IMR-90 (cell line): ENCODE data around the gene MSRB1. TPM values are rescaled to one million over a fixed set of nuclear protein-coding genes. Genes with fewer than 3 reads are reported as not detected.

Experiments
- ATAC-seq: fragments of 200-7000 bp; cut with Tn5 transposase; 2 replicates; pipeline ENCODE4 v1.9.1; 2020; ENCODE audit warnings: low read depth, mild to moderate bottlenecking, moderate library complexity
- BruUV-seq: library from RNA; stranded (reverse); fragments of 400-500 nt; replicated peaks from 2 replicates; lab custom pipeline; 2021; lab: Mats Ljungman, UMichigan
- CTCF ChIA-PET: fragments of 300-600 bp; formaldehyde crosslinking; extraction: SDS; loops from one replicate; lab custom pipeline; 2021; ENCODE audit warnings: antibody characterized with exemption; lab: Yijun Ruan, JAX
- POLR2A ChIA-PET: fragments of 300-600 bp; sonication (Branson Sonifier 250); formaldehyde crosslinking; loops from one replicate; lab custom pipeline; 2022; ENCODE audit warnings: antibody characterized with exemption; ENCODE audit not compliant: unreplicated experiment; lab: Charles Lee
- DNase-seq: peaks from one replicate; pipeline ENCODE4 v3.0.0; 2013
- H2AFZ ChIP-seq: replicated peaks from 2 replicates; pipeline ENCODE3; 2013; ENCODE audit warnings: low read length, mild to moderate bottlenecking; ENCODE audit not compliant: poor library complexity
- H2AK5ac ChIP-seq: 2 replicates; pipeline ENCODE4 v1.6.1; 2013; ENCODE audit warnings: low read depth, low read length, inconsistent platforms
- H2AK9ac ChIP-seq: replicated peaks from 2 replicates; pipeline ENCODE3; 2013; ENCODE audit warnings: mild to moderate bottlenecking, low read depth, low read length, moderate library complexity; ENCODE audit not compliant: poor library complexity
- H2BK120ac ChIP-seq: 2 replicates; pipeline ENCODE4 v1.6.1; 2013; ENCODE audit warnings: low read depth, low read length, inconsistent platforms
- H2BK15ac ChIP-seq: 3 replicates; pipeline ENCODE4 v1.6.1; 2013; ENCODE audit warnings: low read depth, low read length, inconsistent platforms
- H2BK20ac ChIP-seq: 2 replicates; pipeline ENCODE4 v1.6.1; 2013; ENCODE audit warnings: low read depth, mild to moderate bottlenecking, inconsistent platforms, low read length, moderate library complexity
- H2BK5ac ChIP-seq: 2 replicates; pipeline ENCODE4 v1.6.1; 2013; ENCODE audit warnings: mild to moderate bottlenecking, low read depth, low read length, inconsistent platforms; ENCODE audit not compliant: poor library complexity, severe bottlenecking
- H3K14ac ChIP-seq: replicated peaks from 2 replicates; pipeline ENCODE4 v1.6.1; 2013; ENCODE audit warnings: low read depth, low read length, inconsistent platforms
- H3K18ac ChIP-seq: 2 replicates; pipeline ENCODE4 v1.6.1; 2013; ENCODE audit warnings: low read depth, low read length, control low read depth
- H3K23ac ChIP-seq: 2 replicates; pipeline ENCODE4 v1.6.1; 2013; ENCODE audit warnings: low read depth, low read length, inconsistent platforms
- H3K27ac ChIP-seq: 2 replicates; pipeline ENCODE4 v1.5.1; 2013; ENCODE audit warnings: mild to moderate bottlenecking, control low read depth, low read length; ENCODE audit not compliant: insufficient read depth
- H3K27me3 ChIP-seq: 2 replicates; pipeline ENCODE4 v1.6.1; 2013; ENCODE audit warnings: low read length; ENCODE audit not compliant: control insufficient read depth, insufficient read depth
- H3K36me3 ChIP-seq: 2 replicates; pipeline ENCODE4 v1.6.1; 2013; ENCODE audit warnings: low read length, mixed read lengths; ENCODE audit not compliant: control insufficient read depth, insufficient read depth
- H3K4ac ChIP-seq: 2 replicates; pipeline ENCODE4 v1.6.1; 2013; ENCODE audit warnings: low read depth, low read length, inconsistent platforms
- H3K4me1 ChIP-seq: 2 replicates; pipeline ENCODE4 v1.6.1; 2013; ENCODE audit warnings: low read length, mixed read lengths; ENCODE audit not compliant: control insufficient read depth, insufficient read depth
- H3K4me2 ChIP-seq: 2 replicates; pipeline ENCODE4 v1.6.1; 2013; ENCODE audit warnings: low read depth, mild to moderate bottlenecking, control low read depth, low read length, moderate library complexity
- H3K4me3 ChIP-seq: 2 replicates; pipeline ENCODE4 v1.5.1; 2013; ENCODE audit warnings: low read depth, mild to moderate bottlenecking, control low read depth, low read length, moderate library complexity; ENCODE audit not compliant: insufficient read depth
- H3K56ac ChIP-seq: 2 replicates; pipeline ENCODE4 v1.6.1; 2013; ENCODE audit warnings: low read length, inconsistent platforms; ENCODE audit not compliant: insufficient read depth; ENCODE audit errors: extremely low read depth
- H3K79me1 ChIP-seq, 2 experiments: 2 replicates each; pipeline ENCODE4 v1.6.1; 2013; ENCODE audit warnings: low read length in 2 of 2, inconsistent platforms in 1 of 2, low read depth in 1 of 2
- H3K9ac ChIP-seq: 2 replicates; pipeline ENCODE4 v1.6.1; 2013; ENCODE audit warnings: low read depth, low read length, control low read depth
- H3K9me1 ChIP-seq: 2 replicates; pipeline ENCODE4 v1.6.1; 2013; ENCODE audit warnings: low read length, inconsistent platforms; ENCODE audit not compliant: insufficient read depth
- H3K9me3 ChIP-seq: 2 replicates; pipeline ENCODE4 v1.6.1; 2013; ENCODE audit warnings: low read length; ENCODE audit not compliant: control insufficient read depth, insufficient read depth
- H4K20me1 ChIP-seq: 2 replicates; pipeline ENCODE4 v1.6.1; 2013; ENCODE audit warnings: low read length, inconsistent platforms; ENCODE audit not compliant: insufficient read depth
- H4K5ac ChIP-seq: 2 replicates; pipeline ENCODE4 v1.6.1; 2013; ENCODE audit warnings: mild to moderate bottlenecking, low read depth, low read length, control low read depth
- H4K8ac ChIP-seq, 2 experiments: 2 replicates each; pipeline ENCODE4 v1.6.1; 2013; ENCODE audit warnings: low read depth in 2 of 2, low read length in 2 of 2, control low read depth in 1 of 2, inconsistent platforms in 1 of 2
- H4K91ac ChIP-seq: 2 replicates; pipeline ENCODE4 v1.6.1; 2013; ENCODE audit warnings: low read depth, low read length, inconsistent platforms; ENCODE audit not compliant: insufficient read depth
- BHLHE40 ChIP-seq: fragments of 150-350 bp; IDR thresholded peaks from 2 replicates; pipeline ENCODE4 v1.6.1; 2016; ENCODE audit warnings: mild to moderate bottlenecking, low read depth, low read length
- CEBPB ChIP-seq: IDR thresholded peaks from 2 replicates; pipeline ENCODE4 v1.6.1; 2012; ENCODE audit warnings: low read depth, low read length, improper control_type of control experiment
- CHD1 ChIP-seq: IDR thresholded peaks from 2 replicates; pipeline ENCODE4 v1.6.1; 2012; ENCODE audit warnings: low read depth, low read length, improper control_type of control experiment
- CTCF ChIP-seq: conservative IDR thresholded peaks from 2 replicates; pipeline ENCODE4 v1.5.1; 2012; ENCODE audit warnings: mild to moderate bottlenecking, low read depth, low read length, improper control_type of control experiment
- ELK1 ChIP-seq: fragments of 150-350 bp; IDR thresholded peaks from 2 replicates; pipeline ENCODE4 v1.6.1; 2016; ENCODE audit warnings: low read depth, mild to moderate bottlenecking, low read length, moderate library complexity, borderline replicate concordance
- FOS ChIP-seq: fragments of 150-350 bp; IDR thresholded peaks from 2 replicates; pipeline ENCODE4 v1.6.1; 2016; ENCODE audit warnings: low read depth, low read length
- MAFK ChIP-seq: IDR thresholded peaks from 2 replicates; pipeline ENCODE4 v1.6.1; 2012; ENCODE audit warnings: low read depth, low read length, improper control_type of control experiment
- MAZ ChIP-seq: IDR thresholded peaks from 2 replicates; pipeline ENCODE4 v1.6.1; 2012; ENCODE audit warnings: low read depth, mild to moderate bottlenecking, low read length, improper control_type of control experiment, moderate library complexity, borderline replicate concordance
- MXI1 ChIP-seq: IDR thresholded peaks from 2 replicates; pipeline ENCODE4 v1.6.1; 2012; ENCODE audit warnings: low read depth, mild to moderate bottlenecking, low read length, moderate library complexity, borderline replicate concordance
- NFE2L2 ChIP-seq: fragments of 150-350 bp; IDR thresholded peaks from 2 replicates; pipeline ENCODE4 v1.6.1; 2016; ENCODE audit warnings: low read depth, mild to moderate bottlenecking, low read length
- POLR2A ChIP-seq: IDR thresholded peaks from 2 replicates; pipeline ENCODE4 v1.6.1; 2012; ENCODE audit warnings: mild to moderate bottlenecking, low read depth, low read length
- SMC3 ChIP-seq: fragments of 150-350 bp; IDR thresholded peaks from 2 replicates; pipeline ENCODE4 v1.6.1; 2016; ENCODE audit warnings: low read depth, mild to moderate bottlenecking, antibody characterized with exemption, low read length, moderate library complexity
- USF2 ChIP-seq: fragments of 150-350 bp; IDR thresholded peaks from 2 replicates; pipeline ENCODE4 v1.6.1; 2017; ENCODE audit warnings: mild to moderate bottlenecking, antibody characterized with exemption, low read length, low read depth
- WGBS, 2 experiments: methylation state at CpG; one replicate each; pipeline versions ENCODE4 v1.1.5 to v1.1.7; 2013; ENCODE audit warnings: missing lambda C conversion rate in 2 of 2; ENCODE audit not compliant: insufficient read length in 1 of 2; ENCODE audit errors: extremely low coverage in 2 of 2; 5-methylcytosine and 5-hydroxymethylcytosine counted together
- dilution Hi-C: fragments of 300-500 bp; cut with HindIII; formaldehyde crosslinking; loops from one replicate; pipeline ENCODE4 v1.14.3; 2018; ENCODE audit warnings: low sequenced_read_pairs; ENCODE audit not compliant: unreplicated experiment
- in situ Hi-C: fragments of 300-500 bp; cut with MboI; formaldehyde crosslinking; loops from 3 replicates; pipeline ENCODE4 v1.14.3; 2019; ENCODE audit warnings: low sequenced_read_pairs, inconsistent platforms, mixed read lengths
- intact Hi-C: fragments of 100-400 bp; cut with micrococcal nuclease; formaldehyde crosslinking; loops from 2 replicates; pipeline ENCODE4 v1.10.0; 2022
- polyA plus RNA-seq, 3 experiments: library from polyadenylated mRNA; depleted of rRNA; stranded (reverse); fragments of >200 nt; gene quantifications; 2 replicates each; pipeline ENCODE4 v1.2.3, GENCODE V29; 2012; ENCODE audit warnings: low replicate concordance in 1 of 3
- total RNA-seq: library from RNA; depleted of rRNA; stranded (reverse); fragments of >200 nt; gene quantifications from 2 replicates; pipeline ENCODE4 v1.2.3, GENCODE V29; 2012

MSRB1 gene
- total and polyA plus RNA-seq, 2 of the 4 experiments (the other 2 are of a cell fraction) = 17.0 to 32.3 TPM

GRCh38 chr16:1982991-1983543, 40.1 kb upstream of the MSRB1 start (continued):
- no peak for TF ChIP-seq USF2
- TF ChIP-seq CHD1 = no peak
- TF ChIP-seq POLR2A = no peak

GRCh38 chr16:1982013-1982433, 39.0 kb upstream of the MSRB1 start:
- Histone ChIP-seq H3K9me3 (no peaks in the 10 kb centered on the region), H2BK20ac (no peak overlapping the region), H2AK9ac (peak overlapping the region; percentile 57), H2BK5ac (no peak overlapping the region), H3K18ac (no peak overlapping the region), H2AK5ac (no peak overlapping the region), H4K20me1 (no peaks in the 10 kb centered on the region; the same call in none of the 2 replicates), H3K27ac (no peak overlapping the region), H3K14ac (no peak overlapping the region), H2AFZ (no peak overlapping the region), H3K4me2 (no peak overlapping the region), H3K23ac (no peak overlapping the region), H2BK15ac (no peak overlapping the region), H3K4me1 (peaks cover 8% of the 10 kb centered on the region), H4K91ac (no peak overlapping the region), H3K36me3 (peaks cover 34% of the 10 kb centered on the region), H3K27me3 (peaks cover 31% of the 10 kb centered on the region; the same call in 1 of the 2 replicates), H4K8ac (no peak overlapping the region), H3K4ac (no peak overlapping the region), H3K79me1 (peaks cover 21 to 26% of the 10 kb centered on the region in 2 experiments), H4K5ac (no peak overlapping the region), H3K9ac (no peak overlapping the region), H3K9me1 (peaks cover 9% of the 10 kb centered on the region), H2BK120ac (no peak overlapping the region), H3K56ac (no peak overlapping the region), H3K4me3 (no peak overlapping the region)
- intact Hi-C loops = no loop called here
- ATAC-seq (no peak), DNase-seq (no peak)
- in situ Hi-C loops = no loop called here
- POLR2A ChIA-PET = no interaction called here
- no TSS peak for BruUV-seq
- dilution Hi-C loops = no loop called here
- WGBS, 2 experiments = 81% methylated on average over 4 of the region's 5 CpGs; no CpG with 5 or more reads in 1 of the 2 experiments
- CTCF ChIA-PET = interaction anchor here (1.3 kb wide), 1 partner anchor 158 kb away, joined by 5 read pairs; no protein-coding TSS in a partner anchor
- TF ChIP-seq CTCF = no peak
- no peak for TF ChIP-seq FOS
- TF ChIP-seq ELK1 = no peak
- TF ChIP-seq CEBPB = no peak
- TF ChIP-seq NFE2L2 = no peak
- no peak for TF ChIP-seq CHD1
- no peak for TF ChIP-seq MAZ
- TF ChIP-seq BHLHE40 = no peak
- TF ChIP-seq SMC3 = no peak
- TF ChIP-seq MXI1 = no peak
- no peak for TF ChIP-seq MAFK
- no peak for TF ChIP-seq POLR2A
